ENCODE data around the gene BORCS5.

BORCS5 gene

DNA sequence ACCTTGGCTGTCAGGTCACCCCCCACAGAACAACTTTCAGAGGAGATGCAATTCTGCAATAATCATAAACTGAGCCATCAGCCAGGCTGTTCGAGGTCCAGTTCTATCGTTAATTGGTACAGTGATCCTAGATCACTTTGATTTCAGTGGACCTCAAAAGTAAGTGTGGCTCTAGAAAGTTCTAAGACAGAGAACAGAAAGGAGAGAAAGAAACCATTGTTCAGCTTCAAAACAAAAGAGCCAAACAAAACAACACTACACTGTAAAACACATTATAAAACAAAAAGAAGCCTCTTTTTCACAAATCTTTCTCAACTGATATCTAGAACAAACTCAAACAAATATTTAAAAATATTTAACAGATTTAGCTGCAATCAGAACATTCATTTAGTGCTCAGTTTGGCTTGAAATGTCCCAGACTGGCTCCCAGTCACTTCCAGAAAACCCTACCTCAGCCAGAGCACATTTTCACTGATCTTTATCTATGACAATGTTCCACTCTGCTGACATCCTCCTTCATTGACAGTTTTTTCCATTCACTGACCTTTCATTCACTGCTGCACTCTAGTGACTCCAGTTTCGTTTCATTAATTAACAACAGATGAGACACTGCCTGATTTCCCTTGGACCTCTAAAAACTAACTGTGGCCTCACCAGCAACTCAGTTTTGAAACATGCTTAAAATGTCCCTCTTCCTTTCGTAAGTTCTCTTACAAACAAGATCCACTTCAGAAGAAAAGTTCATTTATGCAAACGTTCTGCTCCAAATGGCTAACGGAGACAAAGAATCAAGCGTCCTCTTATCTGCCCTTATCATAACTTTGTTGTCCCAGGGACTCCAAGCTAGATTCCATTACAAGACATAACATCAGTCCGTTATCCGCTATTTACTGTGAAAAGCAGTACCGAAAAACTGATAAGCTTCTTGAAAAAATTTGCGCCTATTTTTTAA is 148.9 kb downstream of the BORCS5 start:
- Mint-ChIP-seq H3K4me1 (peaks cover 30% of the 10 kb centered on the region), H3K36me3 (ENCODE audit: low read depth) (peaks cover 8% of the 10 kb centered on the region), H3K27me3 (ENCODE audit: low read depth, poor library complexity) (no peaks in the 10 kb centered on the region), H3K4me3 (peak overlapping the region; percentile 32), H3K27ac (peak overlapping the region; percentile 86), H3K9me3 (no peaks in the 10 kb centered on the region)
- no peak for DNase-seq
- TF ChIP-seq, protein P1, sequence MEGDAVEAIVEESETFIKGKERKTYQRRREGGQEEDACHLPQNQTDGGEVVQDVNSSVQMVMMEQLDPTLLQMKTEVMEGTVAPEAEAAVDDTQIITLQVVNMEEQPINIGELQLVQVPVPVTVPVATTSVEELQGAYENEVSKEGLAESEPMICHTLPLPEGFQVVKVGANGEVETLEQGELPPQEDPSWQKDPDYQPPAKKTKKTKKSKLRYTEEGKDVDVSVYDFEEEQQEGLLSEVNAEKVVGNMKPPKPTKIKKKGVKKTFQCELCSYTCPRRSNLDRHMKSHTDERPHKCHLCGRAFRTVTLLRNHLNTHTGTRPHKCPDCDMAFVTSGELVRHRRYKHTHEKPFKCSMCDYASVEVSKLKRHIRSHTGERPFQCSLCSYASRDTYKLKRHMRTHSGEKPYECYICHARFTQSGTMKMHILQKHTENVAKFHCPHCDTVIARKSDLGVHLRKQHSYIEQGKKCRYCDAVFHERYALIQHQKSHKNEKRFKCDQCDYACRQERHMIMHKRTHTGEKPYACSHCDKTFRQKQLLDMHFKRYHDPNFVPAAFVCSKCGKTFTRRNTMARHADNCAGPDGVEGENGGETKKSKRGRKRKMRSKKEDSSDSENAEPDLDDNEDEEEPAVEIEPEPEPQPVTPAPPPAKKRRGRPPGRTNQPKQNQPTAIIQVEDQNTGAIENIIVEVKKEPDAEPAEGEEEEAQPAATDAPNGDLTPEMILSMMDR (IDR thresholded peaks at IDR 0.05): no peak

DNA sequence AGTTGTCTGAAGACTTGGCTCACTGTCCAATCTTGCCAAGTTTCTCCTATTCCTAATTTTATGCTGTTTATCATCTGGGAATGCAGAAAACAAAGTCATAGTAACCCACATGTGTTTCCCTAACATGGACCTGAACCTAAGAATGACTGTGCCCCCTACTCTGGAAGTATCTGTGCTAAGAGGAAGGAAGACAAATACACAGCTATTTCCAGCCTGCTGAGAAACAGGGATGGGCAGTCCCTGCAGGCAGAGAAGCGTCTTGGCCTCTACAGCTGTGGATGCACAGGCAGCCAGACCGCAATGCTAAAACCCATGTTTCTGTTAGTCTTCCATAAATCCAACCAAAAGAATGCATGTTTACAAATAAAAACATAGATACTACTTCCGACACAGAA is 149.6 kb downstream of the BORCS5 start:
- H3K9me3 Mint-ChIP-seq: no peaks in the 10 kb centered on the region
- no peak overlapping the region for H3K4me3 Mint-ChIP-seq
- no peaks in the 10 kb centered on the region for H3K27me3 Mint-ChIP-seq (ENCODE audit: low read depth, poor library complexity)
- no peak for DNase-seq
- TF ChIP-seq, protein P1 (IDR thresholded peaks at IDR 0.05): no peak
- peaks cover 24% of the 10 kb centered on the region for H3K4me1 Mint-ChIP-seq
- H3K27ac Mint-ChIP-seq: peak overlapping the region; percentile 86
- peaks cover 8% of the 10 kb centered on the region for H3K36me3 Mint-ChIP-seq (ENCODE audit: low read depth)

DNA sequence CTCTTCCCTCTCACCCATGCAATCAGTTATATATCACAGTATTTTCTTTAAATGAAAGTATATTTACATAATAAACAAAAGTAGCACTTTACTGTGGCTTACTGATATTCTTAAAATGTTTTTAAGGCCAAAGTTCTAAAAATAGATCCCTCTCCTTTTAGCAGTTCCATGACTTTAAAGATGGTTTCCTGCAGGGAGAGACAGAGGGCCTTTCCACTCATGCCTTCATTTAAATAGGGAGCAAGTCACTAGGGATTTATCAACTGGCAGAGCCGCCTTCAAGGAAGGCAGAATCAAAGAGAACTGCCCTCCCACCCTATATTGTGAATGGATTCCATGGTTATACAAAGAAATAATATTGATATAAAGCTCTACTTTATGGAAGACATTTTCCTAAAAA is 150.2 kb downstream of the BORCS5 start:
- peak overlapping the region; percentile 86 for H3K27ac Mint-ChIP-seq

DNA sequence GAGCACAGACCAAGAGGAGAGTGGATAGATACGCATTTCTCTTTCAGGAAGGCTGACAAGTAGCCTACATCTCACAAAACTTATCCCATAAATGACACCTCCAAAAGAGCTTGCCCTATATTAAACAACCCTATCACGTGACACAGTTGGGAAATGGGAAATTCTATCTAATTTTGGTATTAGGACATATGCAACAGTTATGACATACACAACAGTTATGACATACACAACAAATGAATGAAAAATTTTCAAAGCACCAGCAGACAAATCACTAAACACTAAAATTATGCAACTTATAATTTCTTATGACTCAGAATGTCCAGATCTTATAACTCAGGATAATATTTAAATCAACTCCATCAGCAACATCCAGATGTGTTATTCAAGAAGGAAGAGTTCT is 151.7 kb downstream of the BORCS5 start:
- no peaks in the 10 kb centered on the region for H3K9me3 Mint-ChIP-seq
- TF ChIP-seq, protein P1 (IDR thresholded peaks at IDR 0.05): no peak
- DNase-seq: no peak
- peaks cover 23% of the 10 kb centered on the region for H3K4me1 Mint-ChIP-seq
- H3K27me3 Mint-ChIP-seq (ENCODE audit: low read depth, poor library complexity): no peaks in the 10 kb centered on the region
- no peak overlapping the region for H3K27ac Mint-ChIP-seq
- peaks cover 4% of the 10 kb centered on the region for H3K36me3 Mint-ChIP-seq (ENCODE audit: low read depth)
- H3K4me3 Mint-ChIP-seq: no peak overlapping the region

More for the DNA sequence above, 150.2 kb downstream of the BORCS5 start:
- H3K27me3 Mint-ChIP-seq (ENCODE audit: low read depth, poor library complexity): no peaks in the 10 kb centered on the region
- DNase-seq: no peak
- H3K4me1 Mint-ChIP-seq: peaks cover 23% of the 10 kb centered on the region
- no peak overlapping the region for H3K4me3 Mint-ChIP-seq
- TF ChIP-seq, protein P1 (IDR thresholded peaks at IDR 0.05): no peak
- no peaks in the 10 kb centered on the region for H3K9me3 Mint-ChIP-seq
- peaks cover 8% of the 10 kb centered on the region for H3K36me3 Mint-ChIP-seq (ENCODE audit: low read depth)

DNA sequence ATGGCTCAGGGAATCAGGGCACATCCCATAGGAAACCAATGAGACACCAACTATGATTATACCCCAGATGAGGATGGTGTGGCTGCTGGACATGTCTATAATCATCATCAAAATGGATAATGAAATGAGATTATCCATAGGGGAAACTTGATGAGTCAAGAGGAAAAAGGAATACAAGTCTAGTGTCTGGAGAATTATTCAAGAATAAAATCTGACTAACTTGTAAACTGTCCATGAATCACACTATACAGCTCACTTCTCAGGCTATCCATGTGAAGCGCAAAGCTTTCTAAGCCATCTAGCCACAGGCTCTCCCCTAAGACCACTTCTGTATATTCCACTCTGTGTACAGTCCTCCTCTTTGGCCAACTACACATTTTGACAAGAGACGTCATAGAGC is 153.3 kb downstream of the BORCS5 start:
- H3K27ac Mint-ChIP-seq: no peak overlapping the region
- peaks cover 21% of the 10 kb centered on the region for H3K4me1 Mint-ChIP-seq
- no peaks in the 10 kb centered on the region for H3K9me3 Mint-ChIP-seq
- no peak for DNase-seq
- H3K4me3 Mint-ChIP-seq: no peak overlapping the region
- TF ChIP-seq, protein P1 (IDR thresholded peaks at IDR 0.05): no peak
- H3K36me3 Mint-ChIP-seq (ENCODE audit: low read depth): peaks cover 4% of the 10 kb centered on the region
- H3K27me3 Mint-ChIP-seq (ENCODE audit: low read depth, poor library complexity): no peaks in the 10 kb centered on the region

DNA sequence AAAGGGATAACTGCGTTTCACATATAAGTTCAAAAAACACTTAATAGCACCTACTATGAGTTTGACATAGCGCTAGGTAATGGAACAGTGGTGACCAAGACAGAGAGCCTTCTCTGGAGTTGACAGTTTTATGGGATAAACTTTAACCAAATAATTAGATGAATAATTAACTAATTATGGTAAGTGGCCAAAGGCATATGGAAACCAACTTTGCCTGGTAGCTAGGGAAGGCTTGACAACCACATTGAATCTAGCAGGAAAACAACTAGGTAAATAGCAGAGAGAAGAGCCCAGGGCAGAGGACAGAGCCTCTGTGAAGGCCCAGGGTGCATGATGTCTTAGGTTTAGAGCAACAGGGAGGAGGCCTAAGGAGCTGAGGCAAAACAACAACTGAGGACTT is 153.7 kb downstream of the BORCS5 start:
- no peak overlapping the region for H3K4me3 Mint-ChIP-seq
- no peak overlapping the region for H3K27ac Mint-ChIP-seq
- peaks cover 4% of the 10 kb centered on the region for H3K36me3 Mint-ChIP-seq (ENCODE audit: low read depth)
- DNase-seq: no peak
- no peaks in the 10 kb centered on the region for H3K9me3 Mint-ChIP-seq
- no peaks in the 10 kb centered on the region for H3K27me3 Mint-ChIP-seq (ENCODE audit: low read depth, poor library complexity)
- peaks cover 17% of the 10 kb centered on the region for H3K4me1 Mint-ChIP-seq
- TF ChIP-seq, protein P1 (IDR thresholded peaks at IDR 0.05): no peak

All from nephron progenitor cell (in vitro differentiated cells).